GM21526 (cell line): ENCODE results near the gene TPI1.
A peak's percentile ranks its signal among the peaks of the same experiment; 100 is the strongest.
"Not testable (repeated sequence)": the region's sequence is repeated elsewhere in the genome, so short reads cannot be mapped to it uniquely, and the experiment has no call there.

Experiments
- ATAC-seq: cut with Tn5 transposase; IDR thresholded peaks from one replicate; pipeline ENCODE4 v1.9.1; 2021; ENCODE audit warnings: moderate library complexity; ENCODE audit not compliant: unreplicated experiment, low FRiP score

Gene TPI1

GRCh38 chr12:6888360-6888759, 21.0 kb downstream of the TPI1 start:
- no peak for ATAC-seq

GRCh38 chr12:6888794-6889193, 21.5 kb downstream of the TPI1 start:
- ATAC-seq: not testable (repeated sequence)

GRCh38 chr12:6889775-6890573, 22.6 kb downstream of the TPI1 start:
- ATAC-seq: not testable (repeated sequence)

DNA sequence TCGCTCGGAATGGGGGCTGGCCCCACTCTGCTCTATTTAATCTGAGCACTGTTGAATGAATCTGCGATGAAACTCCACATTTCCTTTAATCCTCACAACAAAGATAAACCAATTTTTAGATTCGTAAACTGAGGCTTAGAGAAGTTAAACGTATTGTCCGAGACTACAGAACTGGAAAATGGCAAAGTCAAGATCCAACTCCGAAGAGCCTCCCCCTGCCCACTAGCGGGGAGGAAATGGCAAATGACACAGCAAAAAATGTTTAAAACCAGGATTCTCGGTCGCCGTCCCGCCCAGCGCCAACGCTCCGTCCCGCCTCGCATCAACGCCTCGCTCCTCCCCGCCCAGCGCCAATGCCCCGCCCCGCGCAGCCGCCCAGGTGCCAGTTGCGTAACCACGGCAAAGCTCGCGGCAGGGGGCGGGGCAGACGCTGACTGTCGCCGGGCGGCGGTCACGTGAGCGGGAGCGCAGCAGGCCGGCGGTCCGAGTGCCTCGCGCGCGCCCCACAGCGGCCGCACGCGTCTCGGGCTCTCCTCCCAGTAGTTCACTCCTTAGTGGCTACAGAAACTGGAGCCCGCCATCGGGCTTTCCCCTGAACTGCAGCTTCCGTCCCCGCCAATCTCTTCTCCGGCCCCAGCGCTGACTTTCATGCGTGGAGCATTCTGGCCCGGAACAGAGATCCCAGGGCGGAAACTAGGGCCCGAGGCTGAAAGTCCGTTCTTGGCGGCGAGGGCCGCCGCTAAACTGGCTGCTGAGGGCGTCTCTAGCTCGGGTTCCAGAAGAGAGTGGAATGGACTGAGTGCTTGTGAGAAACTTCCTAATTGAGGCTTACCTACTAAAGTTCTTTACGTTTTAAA, 23.7 kb downstream of the TPI1 start:
- ATAC-seq: peak; percentile 88

DNA sequence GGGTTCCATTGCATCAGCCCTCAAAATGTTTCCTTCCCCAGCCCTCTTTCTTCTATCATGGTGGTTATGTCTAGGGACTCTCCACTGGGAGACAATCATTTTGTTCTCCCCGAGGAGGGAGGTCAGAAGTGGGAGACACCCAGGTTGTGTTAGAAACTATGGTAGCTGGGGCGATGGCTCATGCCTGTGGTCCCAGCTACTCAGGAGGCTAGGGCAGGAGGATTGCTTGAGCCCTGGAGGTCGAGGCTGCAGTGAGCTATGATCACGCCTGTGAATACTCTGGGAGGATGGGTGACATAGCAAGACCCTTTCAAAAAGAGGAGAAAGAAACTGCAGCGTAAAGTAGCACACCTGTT, 24.3 kb downstream of the TPI1 start:
- ATAC-seq: no peak

- ATAC-seq: not testable (repeated sequence)
Measured at GRCh38 chr12:6892683-6893082, 25.4 kb downstream of the TPI1 start.

DNA sequence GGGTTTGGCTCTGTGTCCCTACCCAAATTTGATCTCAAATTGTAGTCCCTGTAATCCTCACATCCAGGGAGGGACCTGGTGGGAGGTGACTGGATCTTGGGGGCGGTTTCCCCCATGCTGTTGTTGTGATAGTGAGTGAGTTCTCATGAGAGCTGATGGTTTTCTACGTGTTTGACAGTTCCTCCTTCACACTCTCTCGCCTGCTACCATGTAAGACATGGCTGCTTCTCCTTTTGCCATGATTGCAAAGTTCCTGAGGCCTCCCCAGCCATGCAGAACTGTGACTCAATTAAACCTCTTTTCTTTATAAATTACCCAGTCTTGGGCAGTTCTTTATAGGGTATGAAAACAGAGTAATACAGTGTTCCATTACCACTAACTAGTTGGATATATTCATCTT, 27.0 kb downstream of the TPI1 start:
- ATAC-seq: no peak

DNA sequence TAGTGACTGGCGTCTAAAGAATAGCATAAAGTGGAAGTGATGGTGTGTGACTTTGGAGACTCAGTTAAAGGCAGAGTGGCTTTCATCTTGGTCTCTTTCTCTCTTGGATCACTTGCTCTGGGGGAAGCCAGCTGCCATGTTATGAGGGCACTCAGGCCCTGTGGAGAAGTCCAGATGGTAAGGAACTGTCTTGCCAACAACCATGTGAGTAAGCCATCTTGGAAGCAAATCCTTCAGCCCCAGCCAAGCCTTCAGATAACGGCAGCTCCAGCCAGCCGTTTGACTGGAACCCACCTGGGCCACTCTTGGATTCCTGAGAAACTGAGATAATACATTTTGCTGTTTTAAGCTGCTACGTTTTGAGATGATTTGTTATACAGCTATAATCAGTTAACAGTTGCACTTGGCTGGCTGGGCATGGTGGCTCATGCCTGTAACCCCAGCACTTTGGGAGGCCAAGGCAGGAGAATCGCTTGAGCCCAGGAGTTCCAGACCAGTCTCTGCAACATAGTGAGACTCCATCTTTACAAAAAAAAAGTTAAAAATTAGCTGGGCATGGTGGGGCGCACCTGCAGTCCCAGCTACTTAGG, 29.6 kb downstream of the TPI1 start:
- ATAC-seq: no peak

DNA sequence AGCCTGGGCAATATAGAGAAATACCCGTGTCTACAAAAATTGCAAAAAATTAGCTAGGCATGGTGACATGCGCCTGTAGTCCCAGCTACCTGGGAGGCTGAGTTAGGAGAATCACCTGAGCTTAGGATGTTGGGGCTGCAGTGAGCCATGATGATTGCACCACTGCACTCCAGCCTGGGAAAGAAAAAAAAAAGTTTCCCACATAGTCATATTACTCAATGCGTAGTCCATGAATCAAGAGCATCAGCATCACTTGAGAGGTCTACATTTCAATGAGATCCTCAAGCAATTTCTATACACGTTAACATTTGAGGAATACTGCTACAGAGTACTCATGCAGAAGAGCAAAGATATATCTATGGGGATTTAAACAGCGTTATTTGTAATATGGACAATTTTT, 32.1 kb downstream of the TPI1 start:
- ATAC-seq: no peak

DNA sequence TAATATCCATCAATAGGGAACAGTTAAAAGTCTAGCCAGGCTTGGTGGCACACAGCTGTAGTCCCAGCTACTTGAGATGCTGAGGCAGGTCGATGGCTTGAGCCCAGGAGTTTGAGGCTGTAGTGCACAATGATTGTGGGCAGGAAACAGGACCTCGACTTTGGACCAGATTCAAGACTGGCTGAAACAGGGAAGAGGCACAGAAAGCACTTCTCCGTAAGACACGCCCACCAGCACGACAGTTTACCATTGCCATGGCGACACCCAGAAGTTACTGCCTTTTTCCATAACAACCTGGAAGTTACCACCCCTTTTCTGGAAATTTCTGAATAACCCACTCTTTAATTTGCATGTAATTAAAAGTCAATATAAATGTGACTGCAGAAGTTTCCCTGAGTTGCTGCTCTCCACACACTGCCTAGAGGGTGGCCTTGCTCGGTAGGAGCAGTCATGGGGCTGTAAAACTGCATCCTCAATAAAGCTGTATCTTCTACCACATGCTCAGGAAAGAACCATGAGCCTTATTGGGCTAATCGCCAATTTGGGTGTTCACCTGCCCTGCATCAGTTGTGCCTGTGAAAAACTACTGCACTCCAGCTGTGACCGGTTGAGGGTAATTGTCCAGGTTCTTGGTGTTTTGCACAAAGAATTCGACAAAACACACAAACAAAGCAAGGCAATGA, 32.6 kb downstream of the TPI1 start:
- ATAC-seq: no peak

DNA sequence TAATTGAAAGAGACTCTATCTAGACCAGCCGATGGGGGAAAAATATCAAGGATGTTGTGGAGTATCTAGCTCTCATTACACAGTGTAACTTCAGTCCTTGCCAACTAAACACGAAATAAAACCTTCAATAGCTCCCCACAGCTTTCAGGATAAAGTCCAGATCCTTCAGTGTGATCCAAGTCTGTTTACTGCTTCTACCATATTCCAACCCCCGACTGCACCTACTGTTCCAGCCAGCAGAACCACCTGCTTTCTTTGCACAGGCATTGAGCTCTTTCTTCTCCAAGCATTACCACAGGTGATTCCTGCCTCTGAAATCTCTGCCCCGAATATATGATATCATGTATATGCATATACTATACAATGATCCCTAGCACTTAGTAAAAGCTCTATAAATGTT, 35.1 kb downstream of the TPI1 start:
- ATAC-seq: no peak

GRCh38 chr12:6903722-6904121, 36.4 kb downstream of the TPI1 start:
- ATAC-seq: no peak

DNA sequence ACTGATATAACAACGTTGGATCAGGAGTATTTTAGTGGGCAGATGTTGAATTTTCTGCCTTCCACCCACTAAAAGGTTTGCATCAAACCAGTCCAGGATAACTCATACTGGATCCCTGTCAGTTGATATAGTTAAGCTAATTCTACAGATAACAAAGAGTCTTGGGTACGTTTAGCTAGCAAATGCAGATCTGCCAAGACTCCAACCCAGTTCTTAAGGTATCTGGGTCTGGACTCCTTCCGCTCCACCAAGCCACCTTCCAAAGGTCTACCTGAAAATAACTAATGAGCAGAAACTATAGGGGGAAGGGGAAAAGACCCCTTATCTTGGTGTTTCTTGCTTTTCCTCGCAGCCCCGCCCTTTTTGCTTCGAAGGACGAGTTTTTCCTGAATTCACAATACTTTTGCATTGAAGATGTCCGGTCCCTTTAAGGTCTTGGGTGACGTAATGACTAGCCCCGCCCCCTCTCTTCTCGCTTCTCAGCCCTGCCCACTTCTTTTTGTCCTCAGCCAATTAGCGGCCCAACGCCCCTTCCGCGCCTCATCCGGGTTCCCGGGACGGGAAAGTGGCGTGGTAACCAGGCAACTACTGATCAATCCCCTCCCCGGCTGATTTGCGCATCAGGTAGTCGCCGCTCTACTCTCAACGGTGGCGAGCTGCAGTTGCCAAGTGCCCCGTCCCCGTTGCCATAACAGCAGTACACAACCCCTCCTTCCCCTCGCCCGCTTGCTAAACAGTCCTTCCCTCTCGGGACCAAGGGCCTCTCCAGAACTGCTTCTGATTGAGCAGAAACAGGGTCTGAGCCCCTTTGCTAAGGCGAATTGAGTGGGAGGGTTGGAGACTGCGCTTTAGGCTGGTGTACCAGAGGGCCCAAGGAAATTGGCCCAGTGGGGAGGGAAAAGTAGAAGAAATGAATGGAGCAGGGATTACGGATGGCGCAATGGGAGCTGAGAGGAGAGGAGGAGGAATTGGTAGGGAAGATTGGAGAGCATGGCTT, 37.2 kb downstream of the TPI1 start, which contains the start of gene LRRC23:
LRRC23 (plus strand) TSS at position 543 of the 997 bp plus-strand sequence. CDS start 812 bp downstream, outside the sequence.
- peak; percentile 84 for ATAC-seq

DNA sequence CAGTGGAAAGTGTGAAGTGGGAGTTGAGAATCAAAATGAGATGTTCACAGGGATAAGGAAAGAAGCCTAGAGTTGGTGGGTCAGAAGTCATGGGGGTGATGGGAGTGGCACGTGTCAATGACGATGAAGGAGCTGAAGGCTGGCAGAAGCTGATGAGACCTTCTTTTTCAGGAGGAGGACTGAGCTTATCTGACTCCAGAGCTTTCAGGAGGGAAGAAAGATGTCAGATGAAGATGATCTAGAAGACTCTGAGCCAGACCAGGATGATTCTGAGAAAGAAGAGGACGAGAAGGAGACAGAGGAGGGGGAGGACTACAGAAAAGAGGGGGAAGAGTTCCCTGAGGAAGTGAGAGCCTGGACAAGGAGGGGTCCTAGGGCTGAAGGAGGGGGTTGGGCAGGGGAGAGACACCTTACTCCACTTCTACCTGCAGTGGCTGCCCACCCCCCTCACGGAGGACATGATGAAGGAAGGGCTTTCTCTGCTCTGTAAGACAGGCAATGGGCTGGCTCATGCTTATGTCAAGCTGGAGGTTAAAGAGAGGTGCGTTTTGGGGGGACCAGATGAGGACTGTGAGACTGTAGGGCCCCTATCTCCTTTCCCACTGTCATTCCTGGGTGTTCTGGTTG, 38.2 kb downstream of the TPI1 start:
- no peak for ATAC-seq

GRCh38 chr12:6908141-6908540, 40.8 kb downstream of the TPI1 start:
- ATAC-seq: not testable (repeated sequence)

DNA sequence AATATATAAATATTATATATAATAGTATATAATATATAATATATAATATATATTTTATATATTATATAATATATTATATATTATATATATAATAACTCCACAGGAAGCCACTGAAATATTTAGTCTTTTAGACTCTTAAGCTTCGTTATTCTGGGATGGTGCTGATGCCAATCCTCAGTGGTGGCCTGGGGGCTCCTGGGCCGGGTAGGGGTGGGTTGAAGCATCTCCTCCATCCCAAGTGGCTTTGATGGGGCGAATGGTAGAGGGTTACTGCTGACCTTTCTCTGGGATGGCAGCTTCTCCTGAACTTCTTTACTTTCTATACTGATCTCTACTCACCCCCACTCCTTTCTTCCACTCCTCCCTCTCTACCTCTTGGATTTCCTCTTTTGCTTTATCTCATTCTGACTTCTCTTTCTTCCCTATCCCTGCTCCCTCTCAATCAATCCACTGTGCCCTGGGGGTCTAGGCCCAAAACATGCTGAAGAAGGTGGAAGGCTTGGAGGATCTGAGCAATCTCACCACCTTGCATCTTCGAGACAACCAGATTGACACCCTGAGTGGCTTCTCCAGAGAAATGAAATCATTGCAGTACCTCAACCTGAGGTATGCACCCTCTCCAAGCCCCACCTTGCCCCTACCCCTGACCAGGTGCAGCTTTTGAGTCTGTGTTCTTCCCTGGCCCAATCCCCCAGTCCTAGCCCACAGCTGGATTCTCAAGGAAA, 42.3 kb downstream of the TPI1 start:
- ATAC-seq: no peak

- ATAC-seq: no peak
Measured at GRCh38 chr12:6912164-6912935, 45.0 kb downstream of the TPI1 start.
